Colonic mucosa (tissue), 4 donors: Measurements from ENCODE around the gene PRR15L. TPM values are rescaled to one million over a fixed set of nuclear protein-coding genes. Genes with fewer than 3 reads are reported as not detected.
"Not testable (repeated sequence)": the region's sequence is repeated elsewhere in the genome, so short reads cannot be mapped to it uniquely, and the experiment has no call there.

ENCODE experiments used
- DNase-seq: peaks from one replicate; pipeline ENCODE4 v3.0.0-alpha.2; 2020
- H3K27ac ChIP-seq: fragments of 200-600 bp; one replicate; pipeline ENCODE4 v1.8.0; 2021
- H3K27me3 ChIP-seq: fragments of 200-600 bp; one replicate; pipeline ENCODE4 v1.8.0; 2021
- H3K36me3 ChIP-seq: fragments of 200-600 bp; one replicate; pipeline ENCODE4 v1.8.0; 2021
- H3K4me1 ChIP-seq: fragments of 200-600 bp; one replicate; pipeline ENCODE4 v1.8.0; 2021; ENCODE audit warnings: mild to moderate bottlenecking
- H3K4me3 ChIP-seq: fragments of 200-600 bp; one replicate; pipeline ENCODE4 v1.8.0; 2021
- H3K9ac ChIP-seq, 2 donors: one replicate each; pipeline ENCODE4 v1.7.0; 2013; ENCODE audit warnings: control low read depth in 2 of 2, low read depth in 2 of 2, low read length in 2 of 2
- H3K9me3 ChIP-seq: fragments of 200-600 bp; one replicate; pipeline ENCODE4 v1.8.0; 2021
- intact Hi-C: fragments of 100-400 bp; cut with DNase I; formaldehyde crosslinking; loops from one replicate; pipeline ENCODE4 v1.14.1; 2022
- total RNA-seq, 2 donors: library from RNA; stranded (reverse); fragmentation: NEBNext Ultra II Directional in 1 of 2; extraction: Animal tissue kit (Norgen Biotek cat#: 25700) in 1 of 2; gene quantifications; one replicate each; pipeline ENCODE4 v1.2.1, GENCODE V29; 2021
- TF ChIP-seq, protein P1 (sequence below): fragments of 200-600 bp; IDR thresholded peaks from one replicate; pipeline ENCODE4 v1.8.0; 2022; ENCODE audit warnings: antibody characterized with exemption, mild to moderate bottlenecking
- donor health status: healthy.
- donor health status: DM: no; HTN: no; CAD: no.
- donor health status: DM: no; HTN: no; CAD: no.

Gene PRR15L
- total RNA-seq, 2 donors from 2014 or later, result 223 to 259 TPM

DNA sequence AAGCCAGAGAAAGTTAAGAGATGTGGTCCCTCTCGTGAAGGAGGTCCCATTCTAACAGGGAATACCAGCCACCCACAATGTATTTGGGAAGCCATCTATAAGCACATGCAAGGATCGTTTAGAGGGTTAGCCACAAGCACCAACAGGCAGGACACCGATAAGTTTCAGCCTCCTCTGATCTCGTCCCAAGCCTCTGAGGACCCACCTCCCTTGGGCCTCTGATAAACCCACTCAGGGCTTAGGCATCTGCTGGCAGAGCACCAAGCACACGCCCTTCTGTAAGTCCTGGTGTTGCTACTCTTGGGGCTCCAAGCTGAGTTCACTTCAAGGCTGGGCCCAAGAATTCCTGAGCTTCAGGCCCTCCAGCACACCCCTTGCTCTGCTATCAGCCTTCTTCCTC lies 21.7 kb downstream of the PRR15L start:
- Histone ChIP-seq H3K9ac (no peak overlapping the region), H3K27ac (no peak overlapping the region), H3K4me1 (no peaks in the 10 kb centered on the region), H3K36me3 (no peaks in the 10 kb centered on the region), H3K4me3 (no peak overlapping the region), H3K9me3 (no peaks in the 10 kb centered on the region), H3K27me3 (no peaks in the 10 kb centered on the region)
- intact Hi-C loops, result no loop called here
- no peak for DNase-seq
- TF ChIP-seq, protein P1, sequence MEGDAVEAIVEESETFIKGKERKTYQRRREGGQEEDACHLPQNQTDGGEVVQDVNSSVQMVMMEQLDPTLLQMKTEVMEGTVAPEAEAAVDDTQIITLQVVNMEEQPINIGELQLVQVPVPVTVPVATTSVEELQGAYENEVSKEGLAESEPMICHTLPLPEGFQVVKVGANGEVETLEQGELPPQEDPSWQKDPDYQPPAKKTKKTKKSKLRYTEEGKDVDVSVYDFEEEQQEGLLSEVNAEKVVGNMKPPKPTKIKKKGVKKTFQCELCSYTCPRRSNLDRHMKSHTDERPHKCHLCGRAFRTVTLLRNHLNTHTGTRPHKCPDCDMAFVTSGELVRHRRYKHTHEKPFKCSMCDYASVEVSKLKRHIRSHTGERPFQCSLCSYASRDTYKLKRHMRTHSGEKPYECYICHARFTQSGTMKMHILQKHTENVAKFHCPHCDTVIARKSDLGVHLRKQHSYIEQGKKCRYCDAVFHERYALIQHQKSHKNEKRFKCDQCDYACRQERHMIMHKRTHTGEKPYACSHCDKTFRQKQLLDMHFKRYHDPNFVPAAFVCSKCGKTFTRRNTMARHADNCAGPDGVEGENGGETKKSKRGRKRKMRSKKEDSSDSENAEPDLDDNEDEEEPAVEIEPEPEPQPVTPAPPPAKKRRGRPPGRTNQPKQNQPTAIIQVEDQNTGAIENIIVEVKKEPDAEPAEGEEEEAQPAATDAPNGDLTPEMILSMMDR, result no peak

DNA sequence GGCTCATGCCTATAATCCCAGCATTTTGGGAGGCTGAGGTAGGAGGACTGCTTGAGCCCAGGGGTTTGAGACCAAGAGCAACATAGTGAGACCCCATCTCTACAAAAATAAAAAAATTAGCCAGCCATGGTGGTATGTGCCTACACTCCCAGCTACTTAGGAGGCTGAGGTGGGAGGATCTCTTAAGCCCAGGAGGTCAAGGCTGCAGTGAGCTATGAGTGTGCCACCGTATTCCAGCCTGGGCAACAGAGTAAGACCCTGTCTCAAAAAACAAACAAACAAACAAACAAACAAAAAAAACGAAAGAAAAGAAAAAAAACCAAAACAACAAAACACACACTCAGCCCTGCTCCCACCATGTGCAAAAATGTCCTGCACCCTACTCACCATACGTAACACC lies 22.2 kb downstream of the PRR15L start:
- not testable (repeated sequence) for H3K9ac ChIP-seq

DNA sequence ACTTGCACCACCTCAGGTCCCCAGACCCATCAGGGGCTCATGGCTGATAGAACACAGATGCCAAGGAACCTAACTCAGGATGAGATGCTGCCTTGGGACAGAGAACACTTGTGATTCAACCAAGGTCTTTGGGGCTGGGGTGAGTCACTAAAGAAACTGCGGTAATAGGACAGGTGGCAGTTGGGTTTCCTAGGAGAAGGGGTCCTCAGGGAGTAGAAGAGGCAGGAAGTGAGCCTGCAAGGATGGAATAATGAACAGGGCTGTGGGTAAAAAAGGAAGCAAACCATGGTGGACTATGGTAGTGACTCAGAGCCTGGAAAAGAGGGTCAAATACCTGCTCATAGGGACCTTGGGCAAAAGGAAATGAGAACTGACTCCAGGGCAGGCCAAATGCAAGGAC lies 22.8 kb downstream of the PRR15L start:
- no peaks in the 10 kb centered on the region for H3K27me3 ChIP-seq
- DNase-seq, result no peak
- intact Hi-C loops, result no loop called here
- no peak overlapping the region for H3K4me3 ChIP-seq
- H3K4me1 ChIP-seq, result no peaks in the 10 kb centered on the region
- TF ChIP-seq, protein P1, result no peak
- H3K27ac ChIP-seq, result no peak overlapping the region
- no peaks in the 10 kb centered on the region for H3K36me3 ChIP-seq
- no peak overlapping the region for H3K9ac ChIP-seq
- H3K9me3 ChIP-seq, result no peaks in the 10 kb centered on the region

More for the DNA sequence above, 22.2 kb downstream of the PRR15L start:
- H3K27ac ChIP-seq, H3K4me1 ChIP-seq, intact Hi-C loops, H3K27me3 ChIP-seq, H3K36me3 ChIP-seq, H3K9me3 ChIP-seq, H3K4me3 ChIP-seq, DNase-seq: not testable (repeated sequence)

DNA sequence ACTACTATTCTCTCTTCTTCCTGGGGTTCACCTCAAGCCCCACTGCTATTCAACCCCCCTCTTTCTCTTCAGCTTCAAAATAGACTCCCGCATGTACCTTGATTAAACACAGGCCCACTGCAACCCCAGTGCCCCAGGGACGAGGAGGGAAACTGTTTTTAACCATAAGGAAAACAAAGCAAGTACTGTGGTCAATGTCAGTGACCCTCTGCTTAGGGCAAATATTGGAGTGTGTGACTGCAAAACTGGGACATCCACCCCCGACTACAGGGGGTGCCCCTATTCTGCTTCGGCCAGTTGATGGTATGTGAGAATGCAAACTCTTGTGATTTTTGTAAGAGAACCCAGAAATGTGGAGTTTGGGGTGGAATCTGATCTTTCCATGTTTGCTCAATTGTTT lies 25.8 kb downstream of the PRR15L start:
- peaks cover 4% of the 10 kb centered on the region for H3K36me3 ChIP-seq
- no peak for DNase-seq
- no peaks in the 10 kb centered on the region for H3K4me1 ChIP-seq
- TF ChIP-seq, protein P1, result no peak
- H3K27ac ChIP-seq, result no peak overlapping the region
- no peaks in the 10 kb centered on the region for H3K9me3 ChIP-seq
- intact Hi-C loops, result no loop called here
- no peak overlapping the region for H3K9ac ChIP-seq
- H3K4me3 ChIP-seq, result no peak overlapping the region
- no peaks in the 10 kb centered on the region for H3K27me3 ChIP-seq

DNA sequence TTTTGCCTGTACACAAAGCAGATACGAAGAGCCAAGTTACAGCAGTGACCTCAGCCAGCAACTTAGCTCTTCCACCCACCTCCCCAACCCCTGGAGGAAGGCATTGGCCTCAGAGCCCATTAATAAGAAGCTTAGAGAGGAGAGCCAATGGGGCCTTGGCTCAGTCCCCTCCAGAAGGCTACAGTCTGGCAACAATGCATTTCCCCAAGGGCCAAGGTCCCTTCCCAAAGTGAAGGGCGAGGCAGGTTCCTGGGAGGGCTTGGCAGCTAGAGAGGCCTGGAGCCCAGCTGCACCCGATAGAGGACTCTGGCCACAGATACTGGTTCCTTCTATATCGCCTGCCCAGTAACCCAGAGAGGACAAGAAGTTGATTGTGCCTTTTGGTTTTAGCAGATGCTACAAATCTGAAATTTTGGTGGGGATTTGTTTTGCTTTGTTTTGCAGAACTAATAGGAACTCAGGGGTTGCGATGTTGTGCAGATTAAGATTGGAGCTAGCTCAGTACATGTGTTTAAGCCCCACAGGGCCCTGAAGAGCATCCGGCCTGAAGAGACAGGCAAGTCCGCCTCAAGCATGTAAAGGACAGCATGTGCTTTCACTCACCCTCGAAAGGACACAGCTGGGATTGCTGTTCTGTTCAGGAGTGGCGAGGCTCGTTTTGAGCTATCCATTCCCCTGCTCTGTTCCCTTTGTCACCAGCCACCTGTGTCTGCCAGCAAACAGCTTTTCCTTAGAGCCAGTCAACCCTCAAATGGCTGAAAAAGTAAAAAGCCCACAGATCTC lies 28.3 kb downstream of the PRR15L start:
- H3K27ac ChIP-seq, result no peak overlapping the region

DNA sequence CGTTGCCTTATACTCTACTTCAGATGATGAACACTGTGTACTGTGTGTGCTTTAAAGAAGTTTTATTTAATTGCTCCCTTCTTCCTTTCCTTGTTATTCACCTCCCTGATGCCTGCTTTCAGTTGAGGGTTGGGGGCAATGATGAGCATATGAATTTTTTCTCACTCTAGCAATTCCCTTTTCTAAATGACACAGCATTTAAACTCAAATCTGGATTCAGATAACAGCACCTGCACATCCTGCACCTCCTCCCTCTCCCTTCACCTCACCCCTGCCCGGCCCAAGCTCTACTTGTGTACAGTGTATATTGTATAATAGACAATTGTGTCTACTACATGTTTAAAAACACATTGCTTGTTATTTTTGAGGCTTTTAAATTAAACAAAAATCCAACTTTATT lies 29.3 kb downstream of the PRR15L start:
- Histone ChIP-seq H3K9me3 (no peaks in the 10 kb centered on the region), H3K4me3 (no peak overlapping the region), H3K4me1 (no peaks in the 10 kb centered on the region), H3K9ac (no peak overlapping the region), H3K36me3 (peaks cover 23% of the 10 kb centered on the region), H3K27me3 (no peaks in the 10 kb centered on the region), H3K27ac (no peak overlapping the region)
- DNase-seq, result no peak
- TF ChIP-seq, protein P1, result no peak
- intact Hi-C loops, result no loop called here

More for the DNA sequence above, 28.3 kb downstream of the PRR15L start:
- H3K4me1 ChIP-seq, result no peaks in the 10 kb centered on the region
- H3K36me3 ChIP-seq, result peaks cover 17% of the 10 kb centered on the region
- no peak overlapping the region for H3K9ac ChIP-seq
- TF ChIP-seq, protein P1, result no peak
- H3K9me3 ChIP-seq, result no peaks in the 10 kb centered on the region
- intact Hi-C loops, result no loop called here
- H3K27me3 ChIP-seq, result no peaks in the 10 kb centered on the region
- DNase-seq, result no peak
- H3K4me3 ChIP-seq, result no peak overlapping the region
